B cell (primary cell): ENCODE measurements around the gene FASTKD2. TPM values are rescaled to one million over a fixed set of nuclear protein-coding genes. Genes with fewer than 3 reads are reported as not detected.
A peak's percentile ranks its signal among the peaks of the same experiment; 100 is the strongest.

ENCODE experiments used
- ATAC-seq: fragments of 200-7000 bp; cut with Tn5 transposase; one replicate; pipeline ENCODE4 v1.10.0; 2021; ENCODE audit warnings: low read depth, mild to moderate bottlenecking, moderate number of reproducible peaks, moderate library complexity
- CTCF ChIA-PET: fragments of 350-600 bp; sonication (Branson Sonifier 250); formaldehyde crosslinking; loops from one replicate; lab custom pipeline; 2021; ENCODE audit warnings: antibody characterized with exemption, inconsistent platforms; lab: Charles Lee
- POLR2A ChIA-PET: fragments of 350-600 bp; sonication (Branson Sonifier 250); formaldehyde crosslinking; loops from one replicate; lab custom pipeline; 2021; ENCODE audit warnings: antibody characterized with exemption; lab: Charles Lee
- DNase-seq: peaks from one replicate; pipeline ENCODE4 v3.0.0; 2013
- H2AFZ ChIP-seq: 2 replicates; pipeline ENCODE4 v1.6.1; 2012; ENCODE audit warnings: mild to moderate bottlenecking, low read depth, low read length; ENCODE audit not compliant: insufficient read depth, poor library complexity, severe bottlenecking
- H3K27ac ChIP-seq, 2 donors: 1 replicate in 1 of 2; 2 replicates in 1 of 2; pipeline ENCODE4 v1.5.1; 2012 to 2013; ENCODE audit warnings: low read length in 2 of 2, mild to moderate bottlenecking in 2 of 2, moderate library complexity in 1 of 2
- H3K27me3 ChIP-seq, 4 experiments: fragments of 200-600 bp in 1 of 4; sonication (generic) in 1 of 4; replicated peaks in 1 of 4; 1 replicate in 2 of 4; 2 replicates in 2 of 4; pipeline versions ENCODE4 v1.6.1 to v1.7.0; 2013 to 2016; ENCODE audit warnings: low read length in 3 of 4, mild to moderate bottlenecking in 2 of 4, mixed read lengths in 1 of 4, moderate library complexity in 1 of 4; ENCODE audit not compliant: insufficient read depth in 4 of 4, control insufficient read depth in 3 of 4; ENCODE audit errors: control extremely low read depth in 1 of 4
- H3K36me3 ChIP-seq, 2 experiments: replicated peaks in 1 of 2; 1 replicate in 1 of 2; 2 replicates in 1 of 2; pipeline versions ENCODE4 v1.6.1 to v1.7.1; 2013; ENCODE audit warnings: low read length in 1 of 2; ENCODE audit not compliant: insufficient read depth in 2 of 2, control insufficient read depth in 1 of 2; ENCODE audit errors: control extremely low read depth in 1 of 2, extremely low read depth in 1 of 2
- H3K4me1 ChIP-seq, 2 donors: fragments of 200-600 bp in 1 of 2; sonication (generic) in 1 of 2; 1 replicate in 1 of 2; 2 replicates in 1 of 2; pipeline versions ENCODE4 v1.5.1 to v1.6.1; 2013 to 2017; ENCODE audit warnings: low read length in 2 of 2; ENCODE audit not compliant: control insufficient read depth in 2 of 2, insufficient read depth in 2 of 2
- H3K4me2 ChIP-seq: replicated peaks from 2 replicates; pipeline ENCODE3; 2012; ENCODE audit warnings: mild to moderate bottlenecking, low read depth, low read length; ENCODE audit not compliant: poor library complexity, severe bottlenecking
- H3K4me3 ChIP-seq, 5 experiments: fragments of 200-600 bp in 1 of 5; sonication (generic) in 1 of 5; 1 replicate in 3 of 5; 2 replicates in 2 of 5; pipeline versions ENCODE4 v1.5.1 to v1.7.0; 2011 to 2016; ENCODE audit warnings: low read length in 4 of 5, mild to moderate bottlenecking in 4 of 5, low read depth in 2 of 5, control low read depth in 1 of 5, moderate library complexity in 1 of 5; ENCODE audit not compliant: insufficient read depth in 1 of 5; ENCODE audit errors: control extremely low read depth in 1 of 5, extremely low read depth in 1 of 5
- H3K79me2 ChIP-seq: fragments of 200-600 bp; sonication (generic); one replicate; pipeline ENCODE4 v1.6.0; 2016; ENCODE audit warnings: low read length; ENCODE audit not compliant: control insufficient read depth, insufficient read depth
- H3K9ac ChIP-seq: fragments of 200-600 bp; sonication (generic); 2 replicates; pipeline ENCODE4 v1.6.1; 2017; ENCODE audit warnings: mild to moderate bottlenecking, low read length, moderate library complexity
- H3K9me3 ChIP-seq, 3 donors: one replicate each; pipeline versions ENCODE4 v1.6.1 to v1.7.1; 2013; ENCODE audit warnings: low read length in 2 of 3; ENCODE audit not compliant: control insufficient read depth in 2 of 3, insufficient read depth in 1 of 3; ENCODE audit errors: control extremely low read depth in 1 of 3
- H4K20me1 ChIP-seq: 2 replicates; pipeline ENCODE4 v1.6.0; 2012; ENCODE audit warnings: mild to moderate bottlenecking, low read length; ENCODE audit not compliant: insufficient read depth, control insufficient read depth, poor library complexity, severe bottlenecking
- H3K27ac Mint-ChIP-seq: one replicate; pipeline ENCODE4 v1.8.0; 2021; ENCODE audit warnings: mixed read lengths
- H3K27me3 Mint-ChIP-seq: one replicate; pipeline ENCODE4 v1.8.0; 2021; ENCODE audit warnings: mixed read lengths
- H3K4me1 Mint-ChIP-seq: one replicate; pipeline ENCODE4 v1.8.0; 2021; ENCODE audit warnings: mixed read lengths
- H3K4me3 Mint-ChIP-seq: one replicate; pipeline ENCODE4 v1.8.0; 2021; ENCODE audit warnings: mixed read lengths
- H3K9me3 Mint-ChIP-seq: one replicate; pipeline ENCODE4 v1.8.0; 2022; ENCODE audit warnings: mixed read lengths; ENCODE audit not compliant: insufficient read depth
- CTCF ChIP-seq: fragments of 200-600 bp; IDR thresholded peaks from one replicate; pipeline ENCODE4 v1.8.0; 2022; ENCODE audit warnings: antibody characterized with exemption, mild to moderate bottlenecking
- EZH2 ChIP-seq: IDR thresholded peaks from 2 replicates; pipeline ENCODE4 v1.6.1; 2012; ENCODE audit warnings: borderline replicate concordance, low read depth, mild to moderate bottlenecking, moderate library complexity, low read length; ENCODE audit not compliant: insufficient read depth, poor library complexity, severe bottlenecking
- WGBS: methylation state at CpG from one replicate; pipeline ENCODE4 v1.1.5; 2013; ENCODE audit warnings: missing lambda C conversion rate; ENCODE audit not compliant: insufficient coverage; 5-methylcytosine and 5-hydroxymethylcytosine counted together
- intact Hi-C: fragments of 100-400 bp; cut with micrococcal nuclease; formaldehyde crosslinking; loops from one replicate; pipeline ENCODE4 v1.10.0; 2022
- polyA plus RNA-seq: library from polyadenylated mRNA; depleted of rRNA; stranded (reverse); fragments of >200 nt; gene quantifications from 2 replicates; pipeline ENCODE4 v1.2.3, GENCODE V29; 2012
- total RNA-seq, 2 donors: library from RNA; stranded (reverse); fragments of 120-200 nt in 1 of 2; gene quantifications; 1 replicate in 1 of 2; 2 replicates in 1 of 2; pipeline versions ENCODE4 v1.2.3 to v1.2.4, GENCODE V29; 2013 to 2022

FASTKD2 gene
- total and polyA plus RNA-seq, 2 donors (not counting 1 experiment from before 2014, with no cell fraction given): 16.0 to 20.6 TPM

- intact Hi-C loops: loop anchor here (5.0 to 10.0 kb wide), 2 partner anchors 681 to 1501 kb away; partner anchors contain the start of genes INO80D and PIKFYVE
Observed at GRCh38 chr2:206766057-206766930, 888 bp downstream of the FASTKD2 start.

More at GRCh38 chr2:206766057-206766930, 888 bp downstream of the FASTKD2 start:
- Histone ChIP-seq H3K9me3 (no peaks in the 10 kb centered on the region), H2AFZ (peak overlapping the region; percentile 96), H3K4me1 (peaks cover 14% of the 10 kb centered on the region in 2 donors), H3K4me2 (peak overlapping the region; percentile 74), H3K27ac (peak overlapping the region; percentile 77 to 92), H3K79me2 (peaks cover 46% of the 10 kb centered on the region), H3K27me3 (peaks cover 0 to 17% (median 6%) of the 10 kb centered on the region in 4 experiments), H3K36me3 (peaks cover 10 to 16% of the 10 kb centered on the region in 2 experiments), H4K20me1 (peaks cover 4% of the 10 kb centered on the region), H3K9ac (peak overlapping the region; percentile 94), H3K4me3 (peak overlapping the region; percentile 63 to 96 (median 87))
- Mint-ChIP-seq H3K4me1 (peaks cover 32% of the 10 kb centered on the region), H3K27me3 (no peaks in the 10 kb centered on the region), H3K9me3 (no peaks in the 10 kb centered on the region), H3K27ac (peak overlapping the region; percentile 97), H3K4me3 (peak overlapping the region; percentile 99)
- no peak for DNase-seq
- POLR2A ChIA-PET: interaction anchor here (0.9 to 1.3 kb wide), 2 partner anchors 400 to 764 kb away, joined by 3 to 4 read pairs; partner anchors contain the start of genes CREB1 and KLF7
- no peak for TF ChIP-seq EZH2
- TF ChIP-seq CTCF: no peak
- CTCF ChIA-PET: interaction anchor here (0.6 to 2.1 kb wide), 5 partner anchors 15 to 859 kb away, joined by 3 to 4 read pairs (median 3); partner anchors contain the start of gene METTL21A
- no CpG with 5 or more reads among the region's 12 CpGs for WGBS
- no peak for ATAC-seq
